ENCODE measurements around the gene KRT16.

DNA sequence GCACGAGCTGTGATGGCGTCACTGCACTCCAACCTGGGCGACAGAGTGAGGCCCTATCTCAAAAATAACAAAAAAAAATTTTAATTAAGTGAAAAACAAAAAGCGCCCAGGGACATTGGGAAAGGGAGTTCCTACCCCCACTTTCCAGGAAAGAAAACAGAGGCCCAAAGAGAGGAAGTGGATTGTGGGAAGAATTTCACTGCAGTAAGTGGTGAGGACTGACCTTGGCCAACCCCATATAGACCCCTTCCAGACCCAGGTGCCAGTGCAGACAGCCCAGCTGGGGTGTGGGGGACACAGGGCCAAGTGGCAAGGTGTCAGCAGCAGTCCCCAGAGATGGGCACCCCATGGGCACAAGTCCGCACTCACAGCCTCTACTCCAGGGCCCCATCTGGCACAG, 40.9 kb upstream of the KRT16 start:
- TF ChIP-seq FOSL1 (IDR thresholded peaks at IDR 0.05; ENCODE audit: low read depth) = no peak
- TF ChIP-seq ZNF274 (IDR thresholded peaks at IDR 0.05; ENCODE audit: low read depth, low read length) = no peak
- TF ChIP-seq, protein P1, sequence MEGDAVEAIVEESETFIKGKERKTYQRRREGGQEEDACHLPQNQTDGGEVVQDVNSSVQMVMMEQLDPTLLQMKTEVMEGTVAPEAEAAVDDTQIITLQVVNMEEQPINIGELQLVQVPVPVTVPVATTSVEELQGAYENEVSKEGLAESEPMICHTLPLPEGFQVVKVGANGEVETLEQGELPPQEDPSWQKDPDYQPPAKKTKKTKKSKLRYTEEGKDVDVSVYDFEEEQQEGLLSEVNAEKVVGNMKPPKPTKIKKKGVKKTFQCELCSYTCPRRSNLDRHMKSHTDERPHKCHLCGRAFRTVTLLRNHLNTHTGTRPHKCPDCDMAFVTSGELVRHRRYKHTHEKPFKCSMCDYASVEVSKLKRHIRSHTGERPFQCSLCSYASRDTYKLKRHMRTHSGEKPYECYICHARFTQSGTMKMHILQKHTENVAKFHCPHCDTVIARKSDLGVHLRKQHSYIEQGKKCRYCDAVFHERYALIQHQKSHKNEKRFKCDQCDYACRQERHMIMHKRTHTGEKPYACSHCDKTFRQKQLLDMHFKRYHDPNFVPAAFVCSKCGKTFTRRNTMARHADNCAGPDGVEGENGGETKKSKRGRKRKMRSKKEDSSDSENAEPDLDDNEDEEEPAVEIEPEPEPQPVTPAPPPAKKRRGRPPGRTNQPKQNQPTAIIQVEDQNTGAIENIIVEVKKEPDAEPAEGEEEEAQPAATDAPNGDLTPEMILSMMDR (IDR thresholded peaks at IDR 0.05 in 2 of 3, conservative IDR thresholded peaks at IDR 0.05 in 1 of 3; ENCODE audit: borderline replicate concordance in 1 of 3, insufficient read depth in 1 of 3, low read depth in 2 of 3, low read length in 2 of 3) = no peak
- no peak for TF ChIP-seq EGR1 (IDR thresholded peaks at IDR 0.05; ENCODE audit: low read depth)
- TF ChIP-seq ZFX (IDR thresholded peaks at IDR 0.05) = no peak
- no peak for TF ChIP-seq POLR2A (IDR thresholded peaks at IDR 0.05; ENCODE audit: borderline replicate concordance, extremely low read depth, insufficient read depth, insufficient read length)
- TF ChIP-seq, protein P2, sequence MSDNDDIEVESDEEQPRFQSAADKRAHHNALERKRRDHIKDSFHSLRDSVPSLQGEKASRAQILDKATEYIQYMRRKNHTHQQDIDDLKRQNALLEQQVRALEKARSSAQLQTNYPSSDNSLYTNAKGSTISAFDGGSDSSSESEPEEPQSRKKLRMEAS (IDR thresholded peaks at IDR 0.05) = no peak
- TF ChIP-seq, protein P3, sequence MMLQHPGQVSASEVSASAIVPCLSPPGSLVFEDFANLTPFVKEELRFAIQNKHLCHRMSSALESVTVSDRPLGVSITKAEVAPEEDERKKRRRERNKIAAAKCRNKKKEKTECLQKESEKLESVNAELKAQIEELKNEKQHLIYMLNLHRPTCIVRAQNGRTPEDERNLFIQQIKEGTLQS (IDR thresholded peaks at IDR 0.05) = no peak
- no peak for TF ChIP-seq ELF1 (IDR thresholded peaks at IDR 0.05; ENCODE audit: borderline replicate concordance, low read depth)
- no peak for TF ChIP-seq TCF7L2 (IDR thresholded peaks at IDR 0.05; ENCODE audit: borderline replicate concordance, extremely low read depth, insufficient read depth, insufficient read length)
- no peak for TF ChIP-seq YY1 (IDR thresholded peaks at IDR 0.05; ENCODE audit: extremely low read depth, insufficient replicate concordance, low read depth, low read length)
- TF ChIP-seq RAD21 (IDR thresholded peaks at IDR 0.05; ENCODE audit: low read depth) = no peak
- TF ChIP-seq EZH2 (IDR thresholded peaks at IDR 0.05) = no peak
- no peak for TF ChIP-seq POLR2AphosphoS5 (IDR thresholded peaks at IDR 0.05; ENCODE audit: low read depth, low read length)
